ENCODE measurements around the gene MTSS2. TPM values are rescaled to one million over a fixed set of nuclear protein-coding genes. Genes with fewer than 3 reads are reported as not detected.
A peak's percentile ranks its signal among the peaks of the same experiment; 100 is the strongest.

The MTSS2 gene
- total RNA-seq, 1 donor from 2014 or later = 38.3 TPM

DNA sequence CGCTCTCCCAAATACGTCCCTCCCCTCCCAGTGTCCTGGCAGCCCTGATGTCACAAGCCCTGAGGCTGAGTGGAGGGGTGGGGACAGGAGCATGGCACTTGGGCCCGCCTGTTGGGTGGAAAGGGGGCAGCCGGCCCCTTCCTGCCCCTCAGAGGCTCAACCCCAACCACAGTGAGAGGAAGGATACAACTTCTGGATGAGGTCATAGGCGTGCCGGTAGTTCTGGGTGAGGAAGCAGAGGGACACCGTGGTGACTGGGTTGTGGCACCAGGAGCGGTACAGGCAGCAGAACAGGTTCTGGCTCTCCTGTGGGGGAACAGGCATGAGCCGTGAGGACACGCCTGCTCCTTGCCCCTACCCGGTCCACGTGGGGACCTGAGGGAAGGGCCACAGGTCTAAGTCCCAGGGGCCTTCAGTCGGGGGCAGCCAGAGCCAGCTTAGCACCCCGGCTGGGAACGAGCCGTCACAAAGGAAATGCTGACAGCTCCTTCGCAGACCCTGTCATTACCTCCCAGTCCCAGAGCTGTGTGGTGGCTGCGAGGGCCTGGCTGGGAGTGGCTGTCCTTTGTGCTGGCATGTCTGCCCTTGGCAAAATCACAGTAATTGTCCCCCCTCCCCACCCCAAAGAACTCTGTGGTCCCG, 11.2 kb upstream of the MTSS2 start:
- Histone ChIP-seq H2AFZ (ENCODE audit: low read depth, low read length) (no peak overlapping the region), H3K4me1 (ENCODE audit: insufficient read depth, low read length) (peaks cover 47% of the 10 kb centered on the region), H3K4me2 (ENCODE audit: low read length) (no peak overlapping the region), H3K27me3 (ENCODE audit: insufficient read depth, low read length) (no peaks in the 10 kb centered on the region), H3K4me3 (ENCODE audit: insufficient read depth, low read depth, low read length) (no peak overlapping the region), H4K20me1 (ENCODE audit: insufficient read depth, low read length) (no peaks in the 10 kb centered on the region), H3K9ac (ENCODE audit: low read length) (peak overlapping the region; percentile 21), H3K79me2 (ENCODE audit: insufficient read depth, low read length) (no peaks in the 10 kb centered on the region), H3K27ac (ENCODE audit: low read depth, low read length) (no peak overlapping the region), H3K9me3 (ENCODE audit: insufficient read depth, low read depth, low read length) (no peaks in the 10 kb centered on the region), H3K36me3 (ENCODE audit: insufficient read depth, low read length) (no peaks in the 10 kb centered on the region)
- Mint-ChIP-seq H3K4me3 (ENCODE audit: unreplicated experiment) (no peak overlapping the region), H3K9me3 (ENCODE audit: unreplicated experiment) (peaks cover 5% of the 10 kb centered on the region), H3K27me3 (ENCODE audit: low read depth, unreplicated experiment) (no peaks in the 10 kb centered on the region), H3K36me3 (ENCODE audit: low read depth, unreplicated experiment) (peaks cover 11% of the 10 kb centered on the region), H3K4me1 (ENCODE audit: low read depth, unreplicated experiment) (peaks cover 32% of the 10 kb centered on the region), H3K27ac (ENCODE audit: unreplicated experiment) (no peak overlapping the region)
- DNase-seq (ENCODE audit: low read depth) (no peak), FAIRE-seq (no peak)
- TF ChIP-seq EZH2 (IDR thresholded peaks at IDR 0.05; ENCODE audit: insufficient read depth, low read length) = no peak
- TF ChIP-seq, protein P1, sequence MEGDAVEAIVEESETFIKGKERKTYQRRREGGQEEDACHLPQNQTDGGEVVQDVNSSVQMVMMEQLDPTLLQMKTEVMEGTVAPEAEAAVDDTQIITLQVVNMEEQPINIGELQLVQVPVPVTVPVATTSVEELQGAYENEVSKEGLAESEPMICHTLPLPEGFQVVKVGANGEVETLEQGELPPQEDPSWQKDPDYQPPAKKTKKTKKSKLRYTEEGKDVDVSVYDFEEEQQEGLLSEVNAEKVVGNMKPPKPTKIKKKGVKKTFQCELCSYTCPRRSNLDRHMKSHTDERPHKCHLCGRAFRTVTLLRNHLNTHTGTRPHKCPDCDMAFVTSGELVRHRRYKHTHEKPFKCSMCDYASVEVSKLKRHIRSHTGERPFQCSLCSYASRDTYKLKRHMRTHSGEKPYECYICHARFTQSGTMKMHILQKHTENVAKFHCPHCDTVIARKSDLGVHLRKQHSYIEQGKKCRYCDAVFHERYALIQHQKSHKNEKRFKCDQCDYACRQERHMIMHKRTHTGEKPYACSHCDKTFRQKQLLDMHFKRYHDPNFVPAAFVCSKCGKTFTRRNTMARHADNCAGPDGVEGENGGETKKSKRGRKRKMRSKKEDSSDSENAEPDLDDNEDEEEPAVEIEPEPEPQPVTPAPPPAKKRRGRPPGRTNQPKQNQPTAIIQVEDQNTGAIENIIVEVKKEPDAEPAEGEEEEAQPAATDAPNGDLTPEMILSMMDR (IDR thresholded peaks at IDR 0.05; ENCODE audit: insufficient read depth, low read depth, low read length) = no peak

DNA sequence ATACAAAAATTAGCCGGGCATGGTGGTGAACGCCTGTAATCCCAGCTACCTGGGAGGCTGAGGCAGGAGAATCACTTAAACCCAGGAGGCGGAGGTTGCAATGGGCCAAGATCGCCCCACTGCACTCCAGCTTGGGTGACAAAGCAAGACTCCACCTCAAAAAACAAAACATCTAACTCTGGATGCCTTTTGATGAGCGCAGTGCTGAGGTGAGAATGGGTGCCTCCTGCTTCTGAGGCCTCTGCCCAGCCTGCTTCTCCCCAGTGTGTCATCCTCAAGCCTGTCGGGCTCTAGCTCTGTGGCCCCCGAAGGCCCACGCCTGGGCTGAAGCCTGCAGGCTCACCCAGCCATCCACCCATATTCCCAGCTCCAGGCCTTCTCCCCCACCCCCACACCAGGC, 10.5 kb upstream of the MTSS2 start:
- H3K9ac ChIP-seq (ENCODE audit: low read length) = no peak overlapping the region
- no peaks in the 10 kb centered on the region for H3K9me3 ChIP-seq (ENCODE audit: insufficient read depth, low read depth, low read length)
- no peaks in the 10 kb centered on the region for H3K79me2 ChIP-seq (ENCODE audit: insufficient read depth, low read length)
- FAIRE-seq (no peak), DNase-seq (ENCODE audit: low read depth) (no peak)
- no peaks in the 10 kb centered on the region for H3K36me3 ChIP-seq (ENCODE audit: insufficient read depth, low read length)
- H3K4me3 ChIP-seq (ENCODE audit: insufficient read depth, low read depth, low read length) = no peak overlapping the region
- H2AFZ ChIP-seq (ENCODE audit: low read depth, low read length) = no peak overlapping the region
- no peak for TF ChIP-seq EZH2 (IDR thresholded peaks at IDR 0.05; ENCODE audit: insufficient read depth, low read length)
- TF ChIP-seq, protein P1 (IDR thresholded peaks at IDR 0.05; ENCODE audit: insufficient read depth, low read depth, low read length) = no peak
- Mint-ChIP-seq H3K27ac (ENCODE audit: unreplicated experiment) (peak overlapping the region; percentile 41), H3K4me1 (ENCODE audit: low read depth, unreplicated experiment) (peaks cover 24% of the 10 kb centered on the region), H3K4me3 (ENCODE audit: unreplicated experiment) (no peak overlapping the region), H3K27me3 (ENCODE audit: low read depth, unreplicated experiment) (no peaks in the 10 kb centered on the region), H3K36me3 (ENCODE audit: low read depth, unreplicated experiment) (peaks cover 11% of the 10 kb centered on the region), H3K9me3 (ENCODE audit: unreplicated experiment) (peaks cover 5% of the 10 kb centered on the region)
- H4K20me1 ChIP-seq (ENCODE audit: insufficient read depth, low read length) = no peaks in the 10 kb centered on the region
- no peak overlapping the region for H3K27ac ChIP-seq (ENCODE audit: low read depth, low read length)
- no peak overlapping the region for H3K4me2 ChIP-seq (ENCODE audit: low read length)
- no peaks in the 10 kb centered on the region for H3K27me3 ChIP-seq (ENCODE audit: insufficient read depth, low read length)
- peaks cover 48% of the 10 kb centered on the region for H3K4me1 ChIP-seq (ENCODE audit: insufficient read depth, low read length)

DNA sequence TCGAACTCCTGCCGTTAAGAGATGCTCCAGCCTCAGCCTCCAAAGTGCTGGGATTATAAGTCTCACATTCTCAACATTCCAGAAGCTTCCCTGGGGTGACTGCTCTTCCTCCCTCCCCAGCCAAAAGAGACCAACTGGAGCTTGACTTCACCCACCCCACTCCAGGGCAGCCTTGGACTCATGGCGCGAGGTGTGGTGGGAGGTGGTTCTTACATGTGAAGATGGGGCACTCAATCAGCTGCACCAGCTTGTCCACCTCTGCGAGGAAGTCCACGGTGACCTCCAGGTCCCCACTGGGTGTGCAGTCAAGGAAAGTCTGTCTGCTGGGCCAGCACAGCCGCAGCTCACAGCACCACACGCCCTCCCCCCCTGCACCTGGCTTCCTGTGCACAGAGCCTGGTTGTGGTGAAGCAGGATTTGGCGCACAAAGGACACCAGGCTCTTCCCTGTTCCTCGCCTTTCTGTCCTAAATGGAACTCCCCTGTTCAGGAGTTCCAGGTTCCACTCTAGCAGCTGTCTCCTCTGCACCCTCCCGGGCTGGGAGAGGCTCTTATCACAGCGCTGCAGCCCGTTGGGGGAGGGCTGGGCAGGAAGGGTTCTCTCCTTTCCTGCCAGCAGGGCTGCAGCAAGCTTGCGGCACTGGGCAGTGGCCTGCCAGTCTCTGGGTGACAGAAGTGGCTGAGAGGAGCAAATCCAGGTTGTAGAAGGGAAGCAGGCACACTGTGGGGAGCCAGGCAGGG, 9.6 kb upstream of the MTSS2 start:
- H3K4me1 ChIP-seq (ENCODE audit: insufficient read depth, low read length) = peaks cover 45% of the 10 kb centered on the region
- Mint-ChIP-seq H3K4me1 (ENCODE audit: low read depth, unreplicated experiment) (peaks cover 25% of the 10 kb centered on the region), H3K4me3 (ENCODE audit: unreplicated experiment) (no peak overlapping the region), H3K27ac (ENCODE audit: unreplicated experiment) (peak overlapping the region; percentile 29), H3K36me3 (ENCODE audit: low read depth, unreplicated experiment) (peaks cover 11% of the 10 kb centered on the region), H3K27me3 (ENCODE audit: low read depth, unreplicated experiment) (no peaks in the 10 kb centered on the region), H3K9me3 (ENCODE audit: unreplicated experiment) (peaks cover 5% of the 10 kb centered on the region)
- DNase-seq (ENCODE audit: low read depth) (peak; percentile 20), FAIRE-seq (no peak)
- H3K4me2 ChIP-seq (ENCODE audit: low read length) = no peak overlapping the region
- no peak for TF ChIP-seq EZH2 (IDR thresholded peaks at IDR 0.05; ENCODE audit: insufficient read depth, low read length)
- TF ChIP-seq, protein P1 (IDR thresholded peaks at IDR 0.05; ENCODE audit: insufficient read depth, low read depth, low read length) = no peak
- H4K20me1 ChIP-seq (ENCODE audit: insufficient read depth, low read length) = no peaks in the 10 kb centered on the region
- H3K4me3 ChIP-seq (ENCODE audit: insufficient read depth, low read depth, low read length) = no peak overlapping the region
- H3K9ac ChIP-seq (ENCODE audit: low read length) = no peak overlapping the region
- no peaks in the 10 kb centered on the region for H3K79me2 ChIP-seq (ENCODE audit: insufficient read depth, low read length)
- H3K36me3 ChIP-seq (ENCODE audit: insufficient read depth, low read length) = no peaks in the 10 kb centered on the region
- H2AFZ ChIP-seq (ENCODE audit: low read depth, low read length) = no peak overlapping the region
- no peaks in the 10 kb centered on the region for H3K9me3 ChIP-seq (ENCODE audit: insufficient read depth, low read depth, low read length)
- no peaks in the 10 kb centered on the region for H3K27me3 ChIP-seq (ENCODE audit: insufficient read depth, low read length)
- no peak overlapping the region for H3K27ac ChIP-seq (ENCODE audit: low read depth, low read length)
